ENCODE data around the gene IL17A.

- TF ChIP-seq CTCF (IDR thresholded peaks at IDR 0.05) (no peak), POLR2A (IDR thresholded peaks at IDR 0.05) (no peak)
These were observed 36.2 kb upstream of the IL17A start for GRCh38 chr6:52149949-52150348.

Measured in thyroid gland (tissue), 4 donors.